Mesothelial cell of epicardium (in vitro differentiated cells): ENCODE results near the gene FSIP2. TPM values are rescaled to one million over a fixed set of nuclear protein-coding genes. Genes with fewer than 3 reads are reported as not detected.

Experiments used
- DNase-seq, 2 experiments: peaks; one replicate each; pipeline ENCODE4 v3.0.0; 2021; ENCODE audit warnings: low spot score in 2 of 2; ENCODE audit not compliant: unreplicated experiment in 2 of 2
- H3K27ac Mint-ChIP-seq: 2 replicates; pipeline ENCODE4 v1.8.0; 2021; ENCODE audit warnings: mixed read lengths
- H3K27me3 Mint-ChIP-seq: 2 replicates; pipeline ENCODE4 v1.8.0; 2021; ENCODE audit warnings: low read depth, mixed read lengths
- H3K36me3 Mint-ChIP-seq: 2 replicates; pipeline ENCODE4 v1.8.0; 2021; ENCODE audit warnings: mixed read lengths
- H3K4me1 Mint-ChIP-seq: 2 replicates; pipeline ENCODE4 v1.8.0; 2021; ENCODE audit warnings: mixed read lengths
- H3K4me3 Mint-ChIP-seq: 2 replicates; pipeline ENCODE4 v1.8.0; 2021; ENCODE audit warnings: mild to moderate bottlenecking, moderate library complexity, mixed read lengths
- H3K9me3 Mint-ChIP-seq: 2 replicates; pipeline ENCODE4 v1.8.0; 2021; ENCODE audit warnings: mixed read lengths
- total RNA-seq: library from RNA; stranded (reverse); gene quantifications from 3 replicates; pipeline ENCODE4 v1.2.1, GENCODE V29; 2021
- TF ChIP-seq, protein P1 (sequence below): fragments of 200-600 bp; sonication (generic); IDR thresholded peaks from one replicate; pipeline ENCODE4 v1.5.0; 2021; ENCODE audit warnings: antibody characterized with exemption; ENCODE audit not compliant: unreplicated experiment

FSIP2 gene
- total RNA-seq, 1 donor from 2014 or later = 25.2 TPM

DNA sequence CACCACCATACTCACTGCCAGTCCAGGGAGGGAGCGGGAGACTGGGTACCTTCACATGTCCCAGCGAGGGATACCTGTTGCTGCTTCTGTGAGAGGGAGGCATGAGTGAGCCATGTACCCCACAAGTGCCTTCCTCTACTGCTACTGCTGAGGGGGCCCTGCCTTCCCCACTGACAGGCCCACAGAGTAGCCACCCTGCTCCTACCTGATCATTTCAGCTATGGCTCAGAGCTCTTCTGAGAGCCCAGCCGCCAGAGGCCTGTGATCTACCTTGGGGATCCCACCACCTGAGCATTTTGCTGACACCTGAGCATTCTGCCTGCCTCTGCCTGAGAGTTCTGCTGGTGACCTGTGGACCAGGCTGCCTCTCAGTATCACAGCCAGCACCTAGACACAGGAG is 137.6 kb downstream of the FSIP2 start:
- Mint-ChIP-seq H3K27ac (no peak overlapping the region), H3K9me3 (no peaks in the 10 kb centered on the region), H3K27me3 (no peaks in the 10 kb centered on the region), H3K4me3 (no peak overlapping the region), H3K36me3 (no peaks in the 10 kb centered on the region), H3K4me1 (no peaks in the 10 kb centered on the region)
- DNase-seq = no peak
- TF ChIP-seq, protein P1, sequence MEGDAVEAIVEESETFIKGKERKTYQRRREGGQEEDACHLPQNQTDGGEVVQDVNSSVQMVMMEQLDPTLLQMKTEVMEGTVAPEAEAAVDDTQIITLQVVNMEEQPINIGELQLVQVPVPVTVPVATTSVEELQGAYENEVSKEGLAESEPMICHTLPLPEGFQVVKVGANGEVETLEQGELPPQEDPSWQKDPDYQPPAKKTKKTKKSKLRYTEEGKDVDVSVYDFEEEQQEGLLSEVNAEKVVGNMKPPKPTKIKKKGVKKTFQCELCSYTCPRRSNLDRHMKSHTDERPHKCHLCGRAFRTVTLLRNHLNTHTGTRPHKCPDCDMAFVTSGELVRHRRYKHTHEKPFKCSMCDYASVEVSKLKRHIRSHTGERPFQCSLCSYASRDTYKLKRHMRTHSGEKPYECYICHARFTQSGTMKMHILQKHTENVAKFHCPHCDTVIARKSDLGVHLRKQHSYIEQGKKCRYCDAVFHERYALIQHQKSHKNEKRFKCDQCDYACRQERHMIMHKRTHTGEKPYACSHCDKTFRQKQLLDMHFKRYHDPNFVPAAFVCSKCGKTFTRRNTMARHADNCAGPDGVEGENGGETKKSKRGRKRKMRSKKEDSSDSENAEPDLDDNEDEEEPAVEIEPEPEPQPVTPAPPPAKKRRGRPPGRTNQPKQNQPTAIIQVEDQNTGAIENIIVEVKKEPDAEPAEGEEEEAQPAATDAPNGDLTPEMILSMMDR = no peak

DNA sequence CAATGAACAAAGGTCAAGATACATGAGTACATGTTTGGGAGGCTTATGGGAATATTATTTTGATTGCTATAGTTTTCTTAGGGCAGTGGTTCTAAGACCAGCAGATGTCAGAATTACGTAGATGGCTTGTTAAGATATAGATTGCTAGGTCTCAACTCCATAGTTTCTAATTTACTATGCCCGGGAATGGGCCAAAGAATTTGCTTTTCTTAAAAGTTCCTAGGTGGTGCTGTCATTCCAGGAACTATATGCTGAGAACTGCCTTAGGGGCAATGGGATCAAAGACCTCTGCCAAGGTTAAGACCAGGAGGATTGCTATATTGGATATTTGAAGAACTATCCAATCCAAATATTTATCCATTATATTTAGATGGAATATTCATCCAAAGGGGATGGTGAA is 141.8 kb downstream of the FSIP2 start:
- Mint-ChIP-seq H3K27me3 (no peaks in the 10 kb centered on the region), H3K4me1 (no peaks in the 10 kb centered on the region), H3K4me3 (no peak overlapping the region), H3K9me3 (peaks cover 9% of the 10 kb centered on the region), H3K36me3 (no peaks in the 10 kb centered on the region), H3K27ac (no peak overlapping the region)
- DNase-seq = no peak
- TF ChIP-seq, protein P1 = no peak
